ENCODE results near the gene GBP3.
"Not testable (repeated sequence)": the region's sequence is repeated elsewhere in the genome, so short reads cannot be mapped to it uniquely, and the experiment has no call there.

GBP3 gene

GRCh38 chr1:89035080-89035479 lies 12.4 kb upstream of the GBP3 start:
- H3K4me3 ChIP-seq (ENCODE audit: low read depth, low read length, poor library complexity, severe bottlenecking), result no peak overlapping the region
- no peaks in the 10 kb centered on the region for H4K20me1 ChIP-seq (ENCODE audit: insufficient read depth, low read length)
- H3K27me3 ChIP-seq (ENCODE audit: insufficient read depth, low read length), result no peaks in the 10 kb centered on the region
- no peak overlapping the region for H3K9ac ChIP-seq (ENCODE audit: low read length)
- H3K27ac ChIP-seq (ENCODE audit: low read depth, low read length, poor library complexity, severe bottlenecking), result no peak overlapping the region
- no peaks in the 10 kb centered on the region for H3K9me3 ChIP-seq (ENCODE audit: low read length)
- H3F3A ChIP-seq (ENCODE audit: insufficient read depth, low read length), result no peaks in the 10 kb centered on the region
- H3K4me2 ChIP-seq (ENCODE audit: low read length), result no peak overlapping the region
- no peaks in the 10 kb centered on the region for H3K9me2 ChIP-seq (ENCODE audit: low read depth, low read length)
- no peak overlapping the region for H2AFZ ChIP-seq (ENCODE audit: low read length)
- H3K79me2 ChIP-seq (ENCODE audit: insufficient read depth, low read length), result no peaks in the 10 kb centered on the region
- H3K4me1 ChIP-seq (ENCODE audit: insufficient read depth, low read length, severe bottlenecking), result no peaks in the 10 kb centered on the region
- no peaks in the 10 kb centered on the region for H3K36me3 ChIP-seq (ENCODE audit: insufficient read depth, low read length)
- no peak for TF ChIP-seq CTCF (IDR thresholded peaks at IDR 0.05; ENCODE audit: low read length)
- TF ChIP-seq EZH2 (IDR thresholded peaks at IDR 0.05; ENCODE audit: borderline replicate concordance, low read length), result no peak

GRCh38 chr1:89034004-89034403 lies 11.3 kb upstream of the GBP3 start:
- not testable (repeated sequence) for H3K4me1 ChIP-seq (ENCODE audit: insufficient read depth, low read length, severe bottlenecking); H3K9me3 ChIP-seq (ENCODE audit: low read length); H3K9me2 ChIP-seq (ENCODE audit: low read depth, low read length); H3K9ac ChIP-seq (ENCODE audit: low read length); H3K27ac ChIP-seq (ENCODE audit: low read depth, low read length, poor library complexity, severe bottlenecking); H3K27me3 ChIP-seq (ENCODE audit: insufficient read depth, low read length); H4K20me1 ChIP-seq (ENCODE audit: insufficient read depth, low read length); H3K4me2 ChIP-seq (ENCODE audit: low read length); H3F3A ChIP-seq (ENCODE audit: insufficient read depth, low read length); H3K79me2 ChIP-seq (ENCODE audit: insufficient read depth, low read length); H3K4me3 ChIP-seq (ENCODE audit: low read depth, low read length, poor library complexity, severe bottlenecking); H3K36me3 ChIP-seq (ENCODE audit: insufficient read depth, low read length); H2AFZ ChIP-seq (ENCODE audit: low read length)

GRCh38 chr1:89029051-89029450 lies 6.4 kb upstream of the GBP3 start:
- not testable (repeated sequence) for H3K4me2 ChIP-seq (ENCODE audit: low read length); H3K79me2 ChIP-seq (ENCODE audit: insufficient read depth, low read length); H3K27me3 ChIP-seq (ENCODE audit: insufficient read depth, low read length); H4K20me1 ChIP-seq (ENCODE audit: insufficient read depth, low read length); H3K27ac ChIP-seq (ENCODE audit: low read depth, low read length, poor library complexity, severe bottlenecking); H3K9me2 ChIP-seq (ENCODE audit: low read depth, low read length); H3K9ac ChIP-seq (ENCODE audit: low read length); H3K4me1 ChIP-seq (ENCODE audit: insufficient read depth, low read length, severe bottlenecking); H2AFZ ChIP-seq (ENCODE audit: low read length); H3K4me3 ChIP-seq (ENCODE audit: low read depth, low read length, poor library complexity, severe bottlenecking); H3F3A ChIP-seq (ENCODE audit: insufficient read depth, low read length); H3K36me3 ChIP-seq (ENCODE audit: insufficient read depth, low read length); H3K9me3 ChIP-seq (ENCODE audit: low read length)

GRCh38 chr1:89025928-89026327 lies 3.3 kb upstream of the GBP3 start:
- Histone ChIP-seq H3K9me3 (ENCODE audit: low read length) (no peaks in the 10 kb centered on the region), H2AFZ (ENCODE audit: low read length) (no peak overlapping the region), H3K27ac (ENCODE audit: low read depth, low read length, poor library complexity, severe bottlenecking) (no peak overlapping the region), H3K36me3 (ENCODE audit: insufficient read depth, low read length) (no peaks in the 10 kb centered on the region), H3K4me1 (ENCODE audit: insufficient read depth, low read length, severe bottlenecking) (peaks cover 9% of the 10 kb centered on the region), H3K79me2 (ENCODE audit: insufficient read depth, low read length) (no peaks in the 10 kb centered on the region), H3K4me3 (ENCODE audit: low read depth, low read length, poor library complexity, severe bottlenecking) (no peak overlapping the region), H3K9me2 (ENCODE audit: low read depth, low read length) (no peaks in the 10 kb centered on the region), H3F3A (ENCODE audit: insufficient read depth, low read length) (no peaks in the 10 kb centered on the region), H3K27me3 (ENCODE audit: insufficient read depth, low read length) (no peaks in the 10 kb centered on the region), H3K4me2 (ENCODE audit: low read length) (no peak overlapping the region), H3K9ac (ENCODE audit: low read length) (no peak overlapping the region), H4K20me1 (ENCODE audit: insufficient read depth, low read length) (no peaks in the 10 kb centered on the region)
- no peak for TF ChIP-seq EZH2 (IDR thresholded peaks at IDR 0.05; ENCODE audit: borderline replicate concordance, low read length)
- no peak for TF ChIP-seq CTCF (IDR thresholded peaks at IDR 0.05; ENCODE audit: low read length)

Measured in OCI-LY1 (cell line).